SU-DHL-6 (cell line): ENCODE data around the gene TNFRSF19.

Experiments used
- H2AFZ ChIP-seq: fragments of 200-600 bp; sonication (generic); 2 replicates; pipeline ENCODE4 v1.6.1; 2014; ENCODE audit warnings: low read depth, mild to moderate bottlenecking, moderate library complexity, mixed read lengths, antibody characterized with exemption, low read length; ENCODE audit not compliant: severe bottlenecking
- H3F3A ChIP-seq: fragments of 200-600 bp; shearing (Covaris generic); 2 replicates; pipeline ENCODE4 v1.6.0; 2016; ENCODE audit warnings: antibody characterized with exemption, mild to moderate bottlenecking; ENCODE audit not compliant: insufficient read depth
- H3K27ac ChIP-seq: fragments of 200-600 bp; sonication (generic); 2 replicates; pipeline ENCODE4 v1.5.1; 2016; ENCODE audit warnings: low read depth, mild to moderate bottlenecking, low read length, moderate library complexity, mixed read lengths
- H3K27me3 ChIP-seq: fragments of 200-600 bp; sonication (generic), shearing (Covaris generic); 2 replicates; pipeline ENCODE4 v1.6.0; 2014; ENCODE audit warnings: mild to moderate bottlenecking, low read length
- H3K36me3 ChIP-seq: fragments of 200-600 bp; sonication (generic); 2 replicates; pipeline ENCODE4 v1.6.1; 2014; ENCODE audit warnings: mild to moderate bottlenecking, low read length, mixed read lengths
- H3K4me2 ChIP-seq: fragments of 300-600, 200-600 bp; shearing (Covaris generic), sonication (generic); 2 replicates; pipeline ENCODE4 v1.6.0; 2014; ENCODE audit warnings: low read length, low read depth, mild to moderate bottlenecking; ENCODE audit not compliant: poor library complexity, severe bottlenecking
- H3K4me3 ChIP-seq: fragments of 200-600 bp; sonication (generic); 2 replicates; pipeline ENCODE4 v1.5.1; 2014; ENCODE audit warnings: antibody characterized with exemption, low read length, mild to moderate bottlenecking, mixed read lengths; ENCODE audit not compliant: insufficient read depth, poor library complexity, severe bottlenecking
- H3K79me2 ChIP-seq: fragments of 200-600 bp; sonication (generic); 2 replicates; pipeline ENCODE4 v1.6.1; 2014; ENCODE audit warnings: mild to moderate bottlenecking, low read length, moderate library complexity; ENCODE audit not compliant: insufficient read depth
- H3K9ac ChIP-seq: fragments of 200-600 bp; sonication (generic); 2 replicates; pipeline ENCODE4 v1.7.0; 2014; ENCODE audit warnings: mild to moderate bottlenecking, low read length
- H3K9me2 ChIP-seq: fragments of 200-600 bp; sonication (generic); replicated peaks from 2 replicates; pipeline ENCODE4 v1.6.1; 2014; ENCODE audit warnings: low read length; ENCODE audit not compliant: insufficient read depth
- H3K9me3 ChIP-seq: fragments of 200-600 bp; sonication (generic); 2 replicates; pipeline ENCODE4 v1.6.1; 2014; ENCODE audit warnings: low read length, mixed read lengths; ENCODE audit not compliant: insufficient read depth
- H4K20me1 ChIP-seq: fragments of 200-600 bp; sonication (generic); 2 replicates; pipeline ENCODE4 v1.6.1; 2014; ENCODE audit warnings: low read depth, mild to moderate bottlenecking, antibody characterized with exemption, low read length, moderate library complexity, mixed read lengths
- CTCF ChIP-seq: fragments of 200-600 bp; sonication (generic); IDR thresholded peaks from one replicate; pipeline ENCODE4 v1.5.1; 2017; ENCODE audit warnings: antibody characterized with exemption, mild to moderate bottlenecking, low read length, moderate library complexity; ENCODE audit not compliant: insufficient read depth, poor library complexity, severe bottlenecking
- EZH2phosphoT487 ChIP-seq: fragments of 200-600 bp; sonication (generic), shearing (Covaris generic); conservative IDR thresholded peaks from 2 replicates; pipeline ENCODE4 v1.6.1; 2018; ENCODE audit warnings: mild to moderate bottlenecking, antibody characterized with exemption, low read length, moderate library complexity, mixed read lengths

TNFRSF19 gene

GRCh38 chr13:23608701-23609413, 38.6 kb downstream of the TNFRSF19 start:
- Histone ChIP-seq H3K27ac (no peak overlapping the region), H3F3A (no peaks in the 10 kb centered on the region), H3K4me2 (no peak overlapping the region), H4K20me1 (no peaks in the 10 kb centered on the region), H3K36me3 (no peaks in the 10 kb centered on the region), H3K9me2 (no peaks in the 10 kb centered on the region), H2AFZ (no peak overlapping the region), H3K4me3 (no peak overlapping the region), H3K9me3 (no peaks in the 10 kb centered on the region), H3K79me2 (no peaks in the 10 kb centered on the region), H3K9ac (no peak overlapping the region), H3K27me3 (no peaks in the 10 kb centered on the region)
- no peak for TF ChIP-seq EZH2phosphoT487
- TF ChIP-seq CTCF, result no peak

- TF ChIP-seq EZH2phosphoT487 (no peak), CTCF (no peak)
- Histone ChIP-seq H3K9me3 (no peaks in the 10 kb centered on the region), H3K4me3 (no peak overlapping the region), H3K4me2 (no peak overlapping the region), H3K9ac (no peak overlapping the region), H3K79me2 (no peaks in the 10 kb centered on the region), H2AFZ (no peak overlapping the region), H3K36me3 (no peaks in the 10 kb centered on the region), H3F3A (no peaks in the 10 kb centered on the region), H4K20me1 (no peaks in the 10 kb centered on the region), H3K27me3 (no peaks in the 10 kb centered on the region), H3K9me2 (no peaks in the 10 kb centered on the region), H3K27ac (no peak overlapping the region)
These were observed 39.2 kb downstream of the TNFRSF19 start for GRCh38 chr13:23609414-23609760.

DNA sequence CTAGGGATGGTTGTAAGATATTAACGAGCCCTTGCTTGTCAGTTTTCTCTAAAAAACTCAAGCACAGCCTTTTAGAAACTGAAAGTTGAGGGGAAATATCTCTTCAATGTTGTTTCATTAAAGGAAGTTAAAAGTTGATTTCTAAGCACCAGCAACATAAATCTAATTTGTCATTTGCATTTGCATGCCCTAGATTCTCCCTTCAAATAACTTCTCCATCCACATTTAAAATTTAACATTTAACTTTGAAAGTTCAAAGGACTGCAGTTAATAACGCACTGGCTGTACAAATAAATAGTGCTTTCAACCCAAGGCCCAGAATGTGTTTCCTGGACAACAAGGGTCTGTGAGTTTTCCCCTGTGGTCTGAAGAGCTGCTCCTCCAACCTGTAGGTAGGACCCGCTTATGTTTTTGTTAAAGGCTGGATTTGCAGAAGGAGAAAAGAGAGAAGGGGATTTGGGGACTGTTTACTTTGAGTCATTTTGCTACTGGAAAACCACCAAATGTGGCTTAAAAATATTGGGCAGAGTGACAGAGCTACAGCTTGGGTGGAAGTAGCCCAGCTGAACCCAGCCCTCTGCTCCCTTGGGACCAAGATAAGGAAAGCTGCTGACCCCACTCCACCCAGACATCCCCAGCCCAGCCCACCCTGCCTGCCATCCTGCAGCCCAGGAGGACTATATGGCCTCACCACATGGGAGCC, 39.8 kb downstream of the TNFRSF19 start:
- H3K4me3 ChIP-seq, result no peak overlapping the region
- no peaks in the 10 kb centered on the region for H3K36me3 ChIP-seq
- H3K9ac ChIP-seq, result no peak overlapping the region

More for the DNA sequence above, 39.8 kb downstream of the TNFRSF19 start:
- H2AFZ ChIP-seq, result no peak overlapping the region
- no peaks in the 10 kb centered on the region for H3K9me2 ChIP-seq
- H3K27ac ChIP-seq, result no peak overlapping the region
- H4K20me1 ChIP-seq, result no peaks in the 10 kb centered on the region
- H3F3A ChIP-seq, result no peaks in the 10 kb centered on the region
- no peaks in the 10 kb centered on the region for H3K79me2 ChIP-seq
- no peak overlapping the region for H3K4me2 ChIP-seq
- no peaks in the 10 kb centered on the region for H3K9me3 ChIP-seq
- H3K27me3 ChIP-seq, result no peaks in the 10 kb centered on the region
- TF ChIP-seq EZH2phosphoT487, result no peak
- no peak for TF ChIP-seq CTCF
